Right forelimb (tissue), 1 donor: ENCODE results near the gene CHRM1.
A peak's percentile ranks its signal among the peaks of the same experiment; 100 is the strongest.

Source experiments
- DNase-seq: peaks from one replicate; pipeline ENCODE4 v3.0.0-alpha.2; 2018

The CHRM1 gene

DNA sequence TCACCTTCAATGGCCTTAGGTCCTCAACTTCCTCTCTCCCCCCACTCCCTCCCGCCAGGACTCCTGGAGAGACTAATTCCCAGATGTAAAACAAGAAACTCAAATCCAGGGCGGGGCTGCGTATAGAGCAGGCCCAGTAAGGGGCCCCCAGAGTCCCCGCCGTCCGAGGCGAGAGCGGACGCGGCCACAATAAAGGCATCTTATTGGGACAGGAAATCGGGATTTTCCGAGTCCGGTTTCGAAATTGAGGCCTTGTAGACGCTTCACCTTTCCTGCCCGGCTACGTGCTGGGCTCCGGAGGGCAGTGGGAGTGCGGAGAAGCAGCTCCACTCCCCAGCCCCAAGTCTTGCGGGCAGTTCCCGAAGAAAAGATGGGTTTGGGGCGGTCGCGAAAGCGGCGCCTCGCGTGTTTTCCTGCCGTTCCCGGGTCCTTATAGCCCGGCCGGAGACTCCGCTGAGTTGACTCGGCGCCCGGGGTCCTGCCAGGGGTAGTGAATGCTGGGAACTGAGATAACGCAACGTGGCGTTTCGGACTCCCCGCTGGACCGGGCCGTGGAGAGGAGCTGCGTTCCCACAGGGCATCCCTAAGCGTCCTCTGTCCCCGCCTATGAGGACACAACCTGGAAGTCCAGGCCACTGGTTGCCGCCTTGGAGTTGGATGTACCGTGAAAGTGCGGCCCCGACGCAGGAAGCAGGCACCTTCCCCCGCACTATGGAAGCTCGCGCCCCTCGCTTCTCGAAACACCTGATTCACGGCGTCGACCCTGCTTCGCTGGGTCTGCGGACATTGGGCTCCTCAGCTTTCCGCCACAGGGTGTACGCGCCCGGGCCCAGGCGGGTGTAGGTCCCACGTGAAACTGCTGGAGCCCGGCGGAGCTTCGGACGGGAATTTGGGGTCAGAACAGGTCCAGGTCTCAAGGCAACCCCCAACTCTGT is 4.8 kb upstream of the CHRM1 start:
- DNase-seq, result no peak

DNA sequence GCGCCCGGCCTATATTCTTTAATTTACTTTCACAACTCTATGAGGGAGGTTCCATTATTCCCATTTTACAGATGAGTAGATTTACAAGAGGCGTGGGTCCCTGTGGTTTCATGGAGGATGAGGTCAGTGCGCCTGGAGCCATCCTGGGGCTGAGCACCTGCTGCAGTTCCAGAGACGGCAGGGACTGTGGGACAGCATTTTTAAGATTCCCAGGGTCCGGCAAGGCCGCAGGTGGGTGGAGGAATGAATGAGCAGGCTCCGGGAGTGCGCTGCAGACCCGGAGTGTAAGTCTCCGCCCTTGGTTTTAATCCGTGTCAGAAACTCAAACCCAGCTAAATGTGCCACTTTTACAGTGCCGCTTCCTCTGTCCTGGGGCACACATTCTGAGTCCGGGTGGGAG is 4.1 kb upstream of the CHRM1 start:
- DNase-seq, result no peak

DNA sequence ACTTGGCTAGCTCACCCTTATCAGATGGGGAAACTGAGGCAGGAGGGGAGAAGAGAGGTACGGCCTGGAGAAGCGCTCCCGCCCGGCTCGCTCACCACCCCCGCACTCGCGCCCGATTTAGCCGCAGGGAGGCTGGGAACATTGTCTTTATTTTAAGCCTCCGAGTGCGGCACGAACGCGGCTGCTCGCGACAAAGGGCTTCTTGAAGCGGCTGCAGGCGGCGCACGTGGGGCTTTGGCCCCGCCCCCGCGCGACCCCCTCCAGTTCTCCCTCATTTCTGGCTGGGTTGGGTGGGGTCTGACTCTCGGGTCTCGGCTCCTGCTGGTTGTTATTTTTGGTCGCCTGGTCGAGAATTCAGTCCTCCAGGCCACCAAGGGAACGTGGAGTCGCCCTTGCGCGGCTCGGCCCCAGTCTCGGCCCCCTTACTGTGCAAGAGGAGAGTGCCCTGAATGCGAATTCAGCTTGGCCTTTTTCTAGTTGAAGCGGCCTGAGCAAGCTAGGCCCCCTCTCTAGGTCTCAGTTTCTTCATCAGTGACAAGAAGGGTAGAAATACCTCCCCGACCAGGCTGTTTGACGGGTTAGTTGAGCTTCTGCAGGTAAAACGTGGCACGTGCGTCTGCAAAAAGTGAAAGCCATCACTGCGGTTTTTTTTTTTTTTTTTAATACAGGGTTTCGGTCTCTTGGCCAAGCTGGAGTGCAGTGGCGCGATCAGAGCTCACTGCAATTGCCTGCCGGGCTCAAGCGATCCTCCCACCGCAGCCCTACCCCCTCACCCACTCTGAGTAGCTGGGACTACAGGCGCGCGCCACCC is 2.6 kb upstream of the CHRM1 start:
- DNase-seq, result no peak

DNA sequence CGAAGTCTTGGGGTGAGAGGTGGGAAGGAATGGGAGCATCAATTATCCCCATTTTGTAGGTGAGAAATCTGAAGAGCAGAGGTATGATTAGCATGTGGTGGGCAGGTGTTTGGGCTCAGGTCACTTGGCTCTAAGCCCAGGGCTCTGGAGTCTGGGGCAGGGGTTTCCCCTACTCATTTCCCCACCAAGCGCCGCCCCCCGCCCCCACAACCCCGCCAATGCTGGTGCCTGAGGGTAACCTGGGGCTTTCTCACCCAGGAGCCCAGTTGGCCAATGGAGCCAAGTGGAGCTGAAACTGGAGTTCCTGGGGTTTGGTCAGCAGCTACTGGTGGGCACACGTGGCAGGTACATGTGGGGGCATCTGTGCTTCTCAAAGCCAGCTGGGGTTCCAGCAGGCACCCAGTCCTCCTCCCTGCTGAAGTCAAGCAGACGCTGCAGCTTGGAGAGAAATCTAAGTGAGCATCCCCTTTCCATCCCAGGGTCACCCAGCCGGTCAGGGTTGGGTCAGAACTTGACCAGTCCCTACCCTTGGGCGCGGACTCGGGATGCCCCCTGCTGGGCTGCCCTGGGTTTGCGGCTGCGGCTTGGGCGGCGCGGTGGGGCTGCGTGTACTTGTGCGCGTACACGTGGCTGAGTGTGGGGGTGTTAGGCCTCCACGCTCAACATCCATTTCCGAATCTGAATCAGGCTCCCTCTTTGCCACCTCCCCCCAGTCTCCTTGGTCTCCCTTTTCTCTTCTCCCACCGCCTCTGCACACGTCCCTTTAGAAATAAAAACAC is 1.7 kb upstream of the CHRM1 start:
- DNase-seq, result no peak

DNA sequence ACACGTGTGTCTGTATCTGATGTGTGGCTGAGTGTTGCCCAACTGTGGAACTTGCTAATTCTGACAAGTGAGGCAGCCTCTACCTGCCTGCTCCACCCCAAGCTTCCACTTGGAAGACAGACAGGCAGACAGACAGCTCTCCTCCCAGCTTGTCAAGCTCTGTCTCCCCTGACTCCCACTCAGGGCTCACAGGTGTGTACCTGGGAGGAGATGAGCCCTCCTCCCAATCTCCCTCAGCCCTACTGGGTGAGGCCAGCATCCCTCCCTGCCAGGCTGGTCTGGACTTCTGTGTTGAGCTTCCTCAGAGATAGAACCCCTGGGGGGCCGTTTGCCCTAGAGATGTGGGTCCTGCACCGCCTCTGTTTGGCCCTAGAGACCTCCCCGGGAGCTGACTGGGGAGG is 1.0 kb upstream of the CHRM1 start:
- no peak for DNase-seq

DNA sequence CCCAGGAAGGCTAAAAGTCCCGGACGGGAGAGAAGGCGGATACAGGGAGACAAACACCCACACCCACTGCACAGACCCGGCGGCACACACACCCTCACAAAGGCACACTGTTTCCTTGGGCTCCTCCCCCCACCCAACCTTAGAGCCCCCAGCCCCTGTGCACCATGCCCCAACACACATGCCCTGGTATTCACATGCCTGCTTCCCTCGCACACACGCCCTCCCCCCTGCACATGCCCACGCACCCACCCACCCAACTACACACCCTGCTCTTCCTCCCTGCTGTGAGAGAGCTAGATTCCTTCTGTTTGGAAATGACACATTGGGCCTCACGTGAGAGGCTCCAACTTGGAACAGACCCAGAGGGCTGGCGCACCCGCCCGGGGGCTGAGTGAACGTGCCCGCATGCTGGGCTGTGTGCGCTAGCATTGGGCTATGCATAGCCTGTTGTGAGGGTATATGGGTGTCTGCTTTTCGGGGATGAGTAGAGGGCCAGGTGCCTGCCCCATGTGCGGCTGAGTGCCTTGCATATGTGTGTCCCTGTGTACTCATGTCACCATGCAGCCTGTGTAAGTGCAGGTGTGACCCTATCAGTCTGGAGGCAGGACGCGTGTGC is 518 bp upstream of the CHRM1 start:
- DNase-seq, result no peak

DNA sequence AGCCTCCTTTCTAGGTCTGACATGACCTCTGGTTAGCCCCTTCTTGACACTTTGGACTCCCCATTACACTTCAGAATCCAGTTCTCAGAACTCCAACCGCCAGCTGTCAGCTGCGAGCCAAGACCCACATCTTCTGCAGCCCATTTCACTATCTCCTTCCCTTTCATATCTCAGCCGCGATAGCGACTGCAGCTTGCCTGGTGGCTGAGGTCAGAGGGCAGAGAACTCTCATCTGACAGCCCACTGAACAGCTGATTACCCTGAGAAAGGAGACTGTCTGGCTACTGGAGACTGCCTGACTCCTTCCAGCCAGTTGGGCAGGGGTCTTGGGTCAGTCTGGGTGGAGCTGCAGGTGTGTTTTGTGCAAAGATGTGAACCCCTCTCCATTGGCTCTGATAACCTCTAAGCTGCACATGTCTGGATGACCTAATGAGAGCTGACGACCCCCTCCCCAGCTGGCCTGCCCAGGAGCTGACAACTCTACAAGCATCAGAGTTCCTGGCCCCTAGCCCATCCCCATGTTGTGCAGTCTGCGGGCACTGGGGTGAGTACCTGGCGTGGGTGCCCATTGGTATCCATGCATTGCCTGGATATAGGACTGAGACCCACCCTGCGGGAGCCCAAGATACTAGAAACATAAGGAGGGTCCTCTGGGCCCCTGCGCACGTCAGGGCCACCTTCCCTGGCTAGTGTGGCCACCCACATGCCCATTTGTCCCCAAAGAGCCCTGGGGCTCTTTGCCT is 1.1 kb downstream of the CHRM1 start:
- DNase-seq, result no peak

DNA sequence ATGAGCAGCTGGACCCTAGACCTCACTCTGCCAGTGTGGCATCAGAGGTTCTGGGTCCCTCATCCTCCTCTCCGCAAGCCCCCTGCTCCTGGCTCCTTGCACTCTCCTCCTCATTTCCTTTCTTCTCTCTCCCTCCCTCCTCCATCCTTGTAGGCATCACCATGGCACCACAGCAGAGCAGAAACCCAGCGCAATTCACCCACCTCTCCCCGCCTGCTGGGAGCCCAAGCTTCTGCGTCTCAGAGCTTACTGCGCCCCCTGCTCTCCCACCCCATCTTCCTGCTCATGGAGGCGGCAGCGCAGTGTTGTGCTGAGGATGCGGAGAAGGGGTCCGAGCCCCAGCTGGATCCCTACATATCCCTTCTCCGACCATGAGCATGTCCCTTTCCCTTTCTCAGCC is 1.7 kb downstream of the CHRM1 start:
- DNase-seq, result no peak

DNA sequence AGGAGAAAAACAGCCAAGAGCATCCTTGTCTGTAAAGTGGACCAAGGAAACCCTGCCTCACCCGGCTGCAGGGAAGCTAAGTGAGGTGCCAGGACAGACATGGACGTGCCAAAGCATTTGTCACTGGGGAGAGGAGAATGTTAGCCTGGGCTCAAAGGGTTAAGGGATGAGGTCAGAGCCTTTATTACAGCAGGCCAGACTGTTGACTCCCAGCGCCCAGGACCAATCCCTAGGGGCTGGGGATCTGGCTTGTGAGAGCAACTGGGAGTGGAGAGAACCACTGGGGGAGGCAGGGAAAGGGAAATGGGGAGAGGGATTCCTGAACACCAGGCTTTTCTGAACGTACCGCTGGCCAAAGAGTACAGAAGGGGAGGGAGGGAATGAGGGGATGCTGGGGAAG is 2.6 kb downstream of the CHRM1 start:
- no peak for DNase-seq

DNA sequence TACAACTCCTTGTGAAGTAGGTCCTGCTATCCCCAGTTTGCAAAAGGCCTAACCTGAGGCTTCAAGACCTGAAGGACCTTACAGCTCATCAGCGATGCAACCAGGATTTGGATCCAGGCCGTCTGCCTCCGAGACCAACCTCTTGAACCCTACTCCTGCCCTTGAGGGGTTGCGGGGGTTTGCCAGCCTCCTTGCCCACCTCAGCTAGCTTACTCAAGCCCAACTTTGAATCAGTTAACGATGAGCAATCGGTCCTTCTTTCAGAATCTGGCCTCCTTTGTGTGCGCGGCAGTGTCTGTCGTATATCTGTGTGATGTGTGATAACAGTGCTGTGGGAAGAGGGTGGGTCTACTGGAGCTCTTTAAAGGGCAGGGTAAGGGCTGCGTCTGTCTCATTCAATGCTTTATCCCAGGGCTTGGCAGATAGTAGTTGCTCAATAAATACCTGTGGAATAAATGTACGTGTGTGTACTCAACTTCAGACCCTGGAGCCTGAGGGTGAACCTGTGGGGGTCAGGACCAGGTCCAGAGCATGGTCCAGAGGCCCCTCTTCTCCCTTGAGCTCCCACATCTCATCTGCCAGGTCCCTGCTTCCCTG is 3.2 kb downstream of the CHRM1 start:
- DNase-seq, result no peak

DNA sequence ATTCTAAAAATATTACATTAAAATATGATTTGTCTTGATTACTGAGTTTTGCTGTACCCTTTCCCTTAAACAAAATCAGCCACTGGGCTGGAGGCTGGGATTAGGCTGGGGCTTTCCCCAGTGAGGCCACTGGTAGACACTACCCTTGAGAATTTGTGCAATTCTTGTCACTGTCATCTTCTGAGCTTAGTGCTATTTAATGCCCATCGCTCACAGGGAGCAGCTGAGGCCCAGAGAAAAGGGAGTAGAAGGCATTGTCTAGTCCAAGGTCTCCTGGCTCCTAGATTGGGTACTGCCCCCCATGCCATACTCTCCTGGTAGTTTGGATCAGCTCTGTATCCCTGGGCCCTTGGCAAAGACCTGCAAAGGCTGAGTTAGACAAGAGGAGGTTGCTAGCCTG is 6.7 kb downstream of the CHRM1 start:
- no peak for DNase-seq

DNA sequence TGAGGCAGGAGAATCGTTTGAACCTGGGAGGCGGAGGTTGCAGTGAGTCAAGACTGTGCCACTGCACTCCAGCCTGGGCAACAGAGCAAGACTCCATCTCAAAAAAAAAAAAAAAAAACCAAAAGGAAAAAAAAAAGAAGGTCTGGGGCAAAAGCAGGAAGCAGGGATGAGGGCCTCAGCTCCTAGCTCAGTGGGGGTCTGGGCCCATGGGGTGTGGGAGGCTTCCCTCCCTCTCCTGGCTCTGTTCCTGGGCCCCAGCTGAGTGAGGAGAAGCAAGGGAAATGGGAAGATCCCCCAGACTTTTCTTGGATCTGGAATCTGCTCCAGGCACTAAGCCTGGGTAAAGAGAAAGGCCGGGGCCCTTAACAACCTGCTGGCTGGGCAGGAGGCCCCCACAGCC is 8.9 kb downstream of the CHRM1 start:
- no peak for DNase-seq

DNA sequence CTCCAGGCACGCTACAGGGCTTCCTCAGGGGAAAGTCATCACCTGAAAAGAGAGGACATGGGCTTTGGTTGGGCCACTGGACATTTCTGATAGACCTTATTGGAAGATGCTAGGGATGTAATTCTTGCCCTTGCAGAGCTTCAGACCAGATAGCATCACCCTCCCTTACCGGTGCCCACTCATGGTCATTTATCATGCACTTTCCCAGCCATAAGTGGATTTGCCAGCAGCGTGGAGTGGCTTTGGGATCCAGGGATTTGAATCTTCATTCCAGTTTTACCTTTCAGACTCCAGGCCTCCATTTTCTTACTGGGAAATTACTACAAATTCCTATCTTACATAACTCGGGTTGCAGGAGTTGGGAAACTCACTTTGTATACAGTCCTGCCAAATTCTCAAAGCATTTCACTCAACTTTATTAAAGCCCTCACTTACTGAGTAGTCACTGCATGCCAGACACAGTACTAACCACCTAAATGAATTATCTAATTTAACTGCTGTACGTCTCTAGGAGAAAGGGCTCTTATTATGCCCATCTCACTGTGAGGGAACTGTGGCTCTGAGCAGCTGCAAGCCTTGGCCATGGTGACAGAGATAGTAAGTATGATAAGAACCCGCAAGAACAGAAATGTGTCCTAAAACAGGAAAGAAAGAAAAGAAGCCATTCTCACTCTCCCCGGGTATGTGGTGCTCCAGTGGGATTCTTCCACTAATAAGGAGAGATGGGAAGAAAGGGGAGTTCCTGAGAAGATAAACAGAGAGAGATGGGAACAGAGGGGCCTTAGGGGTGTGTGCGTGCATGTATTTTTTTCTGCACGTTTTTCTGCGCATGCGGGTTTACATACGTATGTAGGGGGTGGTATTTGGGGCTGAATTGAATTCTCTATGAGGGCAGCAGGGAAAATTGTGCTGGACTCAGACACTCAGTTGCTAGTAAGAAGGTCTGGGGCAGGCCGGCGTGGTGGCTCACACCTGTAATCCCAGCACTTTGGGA is 9.7 kb downstream of the CHRM1 start:
- no peak for DNase-seq

DNA sequence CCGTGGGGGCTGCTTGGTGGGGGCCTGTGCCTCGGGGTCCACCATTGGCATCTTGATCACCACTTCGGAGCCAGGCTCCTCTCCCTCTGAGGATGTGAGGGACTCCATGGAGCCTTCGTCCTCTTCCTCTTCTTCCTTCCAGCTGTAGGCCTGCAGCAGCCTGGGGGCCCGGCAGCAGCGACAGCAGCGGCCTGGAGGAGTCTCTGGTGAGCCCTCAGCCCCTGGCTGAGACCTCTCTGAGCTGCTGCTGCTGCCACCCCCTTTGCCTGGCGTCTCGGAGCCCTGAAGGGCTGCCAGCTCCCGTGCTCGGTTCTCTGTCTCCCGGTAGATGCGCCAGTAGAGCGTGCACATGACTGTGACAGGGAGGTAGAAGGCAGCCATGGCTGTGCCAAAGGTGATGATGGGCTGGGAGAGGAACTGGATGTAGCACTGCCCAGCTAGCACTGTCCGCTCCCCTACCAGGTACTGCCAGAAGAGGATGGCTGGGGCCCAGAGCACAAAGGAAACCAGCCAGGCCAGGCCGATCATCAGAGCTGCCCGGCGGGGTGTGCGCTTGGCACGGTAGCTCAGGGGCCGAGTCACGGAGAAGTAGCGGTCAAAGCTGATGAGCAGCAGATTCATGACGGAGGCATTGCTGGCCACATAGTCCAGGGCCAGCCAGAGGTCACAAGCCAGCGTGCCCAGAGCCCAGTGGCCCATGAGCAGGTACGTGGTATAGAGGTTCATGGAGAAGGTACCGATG is 10.9 kb downstream of the CHRM1 start:
- DNase-seq, result no peak

DNA sequence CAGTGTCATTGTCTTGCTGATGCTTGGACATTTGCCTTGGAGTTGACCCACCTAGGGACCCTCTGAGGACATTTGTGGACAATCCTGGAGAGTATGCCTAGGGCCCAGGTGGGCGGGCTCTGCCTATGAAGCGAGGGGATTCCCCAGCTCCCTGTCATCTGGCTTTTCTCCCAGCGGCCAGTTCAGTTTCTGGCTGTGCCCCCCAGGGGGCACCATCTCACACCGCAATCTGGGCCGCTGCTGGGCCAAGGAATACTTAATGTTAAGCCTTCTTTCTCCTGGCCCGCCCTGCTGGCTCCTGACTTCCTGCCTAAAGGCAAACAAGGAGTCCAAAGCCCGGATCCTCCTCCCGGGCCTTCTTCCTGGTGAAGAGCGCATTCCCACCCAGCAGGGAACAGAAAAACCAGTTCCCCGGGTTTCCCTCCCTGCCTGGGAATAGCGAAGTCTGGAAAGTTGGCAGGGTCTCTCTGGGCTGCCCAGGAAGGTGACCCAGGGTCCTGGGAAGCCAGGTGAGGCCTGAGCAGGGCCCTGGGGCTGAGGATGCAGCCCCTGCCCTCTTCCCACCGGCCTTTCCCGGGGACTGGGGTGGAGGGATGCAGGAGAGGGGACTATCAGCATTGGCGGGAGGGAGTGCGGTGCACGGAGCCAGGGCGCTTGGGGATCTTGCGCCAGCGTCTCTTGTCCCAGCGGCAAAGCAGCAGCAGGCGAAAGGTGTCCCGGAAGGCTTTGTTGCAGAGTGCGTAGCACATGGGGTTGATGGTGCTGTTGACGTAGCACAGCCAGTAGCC is 11.9 kb downstream of the CHRM1 start:
- DNase-seq, result peak; percentile 77

DNA sequence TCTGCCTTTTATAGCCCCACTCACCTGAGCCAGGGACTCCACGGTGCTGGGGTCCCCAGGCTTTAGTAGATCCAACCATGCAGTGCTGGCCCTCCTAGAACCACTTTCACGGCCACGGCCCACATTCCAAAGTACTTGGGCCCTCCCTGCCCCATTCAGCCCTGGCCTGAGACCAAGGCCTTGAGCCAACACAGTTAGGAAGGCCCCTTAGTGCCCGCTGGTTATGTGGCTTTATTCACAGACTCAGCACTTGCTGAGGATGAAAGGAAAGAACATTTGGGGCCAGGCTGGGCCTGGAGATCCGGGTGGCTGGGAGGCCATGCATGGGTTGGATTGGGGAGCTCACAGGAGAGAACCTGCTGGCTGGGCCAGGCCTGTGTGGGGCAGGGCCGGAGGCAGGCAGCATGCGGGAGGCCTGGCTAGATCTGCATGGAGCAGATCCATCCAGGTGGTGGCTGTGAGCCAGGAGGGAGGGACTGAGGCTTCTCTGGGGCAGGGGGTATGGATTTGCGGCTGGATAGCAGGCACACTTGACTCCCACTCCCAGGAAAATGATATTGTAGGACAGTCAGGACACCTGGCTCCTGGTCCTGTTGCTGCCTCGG is 12.6 kb downstream of the CHRM1 start:
- DNase-seq, result no peak

DNA sequence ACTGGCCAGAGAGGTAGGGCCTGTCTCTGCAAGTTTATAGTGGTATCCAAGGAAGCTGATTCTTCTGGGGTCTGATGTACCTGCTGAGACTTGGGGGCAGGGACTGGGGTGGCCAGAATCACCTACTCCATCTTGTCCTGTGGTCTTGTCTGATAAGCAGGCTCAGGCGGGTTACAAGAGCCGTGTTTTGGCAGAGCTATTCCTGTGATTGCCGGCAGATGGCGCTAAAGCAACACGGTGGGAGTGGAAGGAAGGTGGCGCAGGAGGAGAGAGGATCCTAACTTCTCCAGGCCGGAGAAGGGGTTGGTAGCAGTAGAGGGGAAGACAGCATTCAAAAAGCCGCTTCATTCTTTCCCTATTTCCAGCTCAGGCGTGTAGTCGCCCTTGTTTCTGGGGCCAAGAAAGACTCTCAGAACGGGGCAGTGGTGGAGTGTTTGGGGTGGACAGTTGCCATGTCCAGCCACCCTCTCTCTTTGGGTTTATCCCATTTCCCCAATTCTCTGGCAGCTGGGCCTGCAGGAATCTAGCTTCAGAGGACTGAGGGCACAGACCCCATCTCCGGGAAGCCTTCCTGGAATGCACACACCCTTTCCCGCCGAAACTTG is 15.1 kb downstream of the CHRM1 start:
- DNase-seq, result peak; percentile 90

DNA sequence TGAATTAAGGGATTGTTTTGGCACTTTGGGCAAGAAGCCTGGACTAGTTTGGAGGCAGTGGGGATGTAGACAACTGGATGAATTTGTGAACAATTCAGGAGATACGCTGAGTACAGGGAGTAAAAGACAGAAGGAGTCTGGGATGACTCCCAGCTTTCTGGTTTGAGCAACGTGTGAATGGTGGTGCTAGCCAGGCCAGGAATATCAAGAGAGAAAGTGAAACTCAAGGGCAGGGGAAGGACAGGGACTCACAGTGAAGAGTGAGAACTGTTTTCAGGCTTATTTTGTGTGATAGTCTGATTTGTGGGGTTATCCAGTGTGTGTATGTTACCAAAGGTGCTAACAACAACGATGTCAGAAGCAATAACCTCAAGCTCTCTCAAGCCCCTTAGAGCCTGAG is 15.9 kb downstream of the CHRM1 start:
- DNase-seq, result no peak
